GM10248 (cell line): Measurements from ENCODE around the gene ILKAP.

ENCODE experiments used
- CTCF ChIA-PET: fragments of 300-600 bp; sonication (Branson Sonifier 250); formaldehyde crosslinking; extraction: SDS; loops from one replicate; lab custom pipeline; 2021; ENCODE audit warnings: antibody characterized with exemption; lab: Yijun Ruan, JAX
- POLR2A ChIA-PET: fragments of 350-650 bp; sonication (Branson Sonifier 250); formaldehyde crosslinking; extraction: SDS; loops from one replicate; lab custom pipeline; 2020; ENCODE audit warnings: antibody characterized with exemption; lab: Yijun Ruan, JAX
- DNase-seq: peaks from one replicate; pipeline ENCODE4 v3.0.0; 2012; ENCODE audit errors: extremely low spot score
- TF ChIP-seq, protein P1 (sequence below): IDR thresholded peaks from 2 replicates; pipeline ENCODE4 v1.5.1; 2012; ENCODE audit warnings: mild to moderate bottlenecking, low read depth; ENCODE audit errors: extremely low read depth, missing control alignments, control extremely low read depth

ILKAP gene

DNA sequence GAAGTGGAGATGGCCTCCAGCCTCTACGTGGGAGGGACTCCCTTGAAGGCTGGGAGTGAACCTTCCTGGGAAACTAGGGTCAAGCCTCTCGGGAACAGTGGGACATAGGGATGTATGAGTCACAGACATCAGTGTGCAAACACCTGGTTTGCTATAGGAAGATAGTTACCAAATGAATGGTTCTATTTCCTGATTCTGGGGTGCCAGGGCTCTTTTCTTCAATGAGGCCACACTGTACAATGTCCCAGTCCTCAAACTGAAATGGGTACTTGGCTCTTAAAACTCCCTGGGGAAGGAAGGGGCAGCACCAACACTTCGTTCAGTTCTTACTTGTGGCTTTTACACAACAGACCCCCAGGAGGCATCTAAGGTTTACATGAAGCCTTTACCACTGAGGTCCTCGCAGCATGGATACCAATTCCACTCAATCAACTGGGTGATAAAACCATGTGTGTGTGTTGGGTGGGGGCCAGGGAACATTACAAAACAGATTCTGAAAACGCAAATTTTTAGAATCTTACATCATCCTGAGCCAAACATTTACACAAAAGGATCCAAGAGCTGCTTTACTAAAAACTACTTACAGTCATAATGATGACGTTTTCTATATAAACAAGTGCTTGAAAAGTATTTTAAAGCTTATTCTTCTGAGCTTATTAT lies 34.3 kb downstream of the ILKAP start:
- ChIA-PET CTCF (no interaction called here), POLR2A (no interaction called here)
- DNase-seq: no peak
- TF ChIP-seq, protein P1, sequence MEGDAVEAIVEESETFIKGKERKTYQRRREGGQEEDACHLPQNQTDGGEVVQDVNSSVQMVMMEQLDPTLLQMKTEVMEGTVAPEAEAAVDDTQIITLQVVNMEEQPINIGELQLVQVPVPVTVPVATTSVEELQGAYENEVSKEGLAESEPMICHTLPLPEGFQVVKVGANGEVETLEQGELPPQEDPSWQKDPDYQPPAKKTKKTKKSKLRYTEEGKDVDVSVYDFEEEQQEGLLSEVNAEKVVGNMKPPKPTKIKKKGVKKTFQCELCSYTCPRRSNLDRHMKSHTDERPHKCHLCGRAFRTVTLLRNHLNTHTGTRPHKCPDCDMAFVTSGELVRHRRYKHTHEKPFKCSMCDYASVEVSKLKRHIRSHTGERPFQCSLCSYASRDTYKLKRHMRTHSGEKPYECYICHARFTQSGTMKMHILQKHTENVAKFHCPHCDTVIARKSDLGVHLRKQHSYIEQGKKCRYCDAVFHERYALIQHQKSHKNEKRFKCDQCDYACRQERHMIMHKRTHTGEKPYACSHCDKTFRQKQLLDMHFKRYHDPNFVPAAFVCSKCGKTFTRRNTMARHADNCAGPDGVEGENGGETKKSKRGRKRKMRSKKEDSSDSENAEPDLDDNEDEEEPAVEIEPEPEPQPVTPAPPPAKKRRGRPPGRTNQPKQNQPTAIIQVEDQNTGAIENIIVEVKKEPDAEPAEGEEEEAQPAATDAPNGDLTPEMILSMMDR: no peak

DNA sequence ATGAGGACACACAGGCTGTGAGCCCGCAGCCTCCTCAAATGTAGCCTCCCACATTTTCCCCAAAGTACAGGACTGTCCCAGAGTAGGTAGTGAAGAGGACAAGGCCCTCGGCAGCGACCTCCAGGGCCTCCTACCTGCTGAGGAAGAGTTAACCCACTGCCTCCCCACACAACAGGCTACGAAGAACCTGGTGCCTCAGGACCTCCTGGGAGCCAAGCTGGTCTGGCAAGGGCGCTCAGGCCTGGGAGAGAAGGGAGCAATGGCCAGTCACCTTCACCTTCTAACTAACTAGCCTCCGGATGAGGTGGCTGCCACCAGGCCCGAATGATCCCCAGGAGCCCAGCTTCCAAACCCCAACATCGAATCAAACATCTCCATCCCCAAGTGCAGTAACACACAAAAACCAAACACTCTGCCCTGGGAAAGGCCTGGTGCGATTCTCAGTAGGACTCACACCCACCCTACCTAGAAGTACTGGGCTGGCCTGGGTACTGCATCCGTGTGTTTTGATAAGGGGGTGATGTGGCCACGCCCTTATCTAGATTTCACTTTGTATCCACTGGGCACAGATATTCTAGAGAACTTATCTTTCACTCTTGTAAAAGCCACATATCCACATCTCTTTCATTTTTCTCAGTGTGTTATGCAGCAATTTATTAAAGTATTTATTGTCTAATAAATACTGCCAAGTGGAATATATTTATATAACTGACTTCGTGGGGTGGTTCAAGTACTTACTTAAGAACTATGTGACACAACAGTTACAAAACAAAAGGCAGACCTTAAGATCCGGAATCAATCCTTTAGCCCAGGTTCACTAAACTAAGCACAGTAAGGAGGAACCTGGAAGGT lies 35.1 kb downstream of the ILKAP start:
- POLR2A ChIA-PET: no interaction called here
- CTCF ChIA-PET: interaction anchor here (1.3 kb wide), 1 partner anchor 29 kb away, joined by 4 read pairs; no protein-coding TSS in a partner anchor
- peak; percentile 15 for DNase-seq
- TF ChIP-seq, protein P1: no peak

DNA sequence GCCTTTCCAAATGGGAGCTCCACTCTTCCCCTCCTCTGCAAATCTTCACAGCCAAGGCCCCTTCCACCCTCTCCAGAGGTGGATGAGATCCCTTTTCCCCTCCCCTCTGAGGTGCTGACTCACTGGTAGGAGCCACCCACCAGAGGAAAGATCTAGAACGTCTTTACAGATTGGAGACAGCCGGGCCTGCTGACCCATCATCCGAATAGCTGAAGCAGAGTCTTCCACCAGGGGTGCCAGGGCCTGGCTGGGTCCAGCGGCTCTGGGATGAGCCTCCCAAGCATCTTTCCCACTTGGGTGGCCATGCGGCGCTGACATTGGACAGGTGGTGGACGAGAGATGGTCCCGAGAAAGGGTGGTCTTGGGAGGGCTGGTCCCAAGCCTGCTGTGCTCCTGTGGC lies 35.7 kb downstream of the ILKAP start:
- no peak for DNase-seq
- CTCF ChIA-PET: interaction anchor here (1.3 kb wide), 1 partner anchor 29 kb away, joined by 4 read pairs; no protein-coding TSS in a partner anchor
- TF ChIP-seq, protein P1: no peak
- POLR2A ChIA-PET: no interaction called here

DNA sequence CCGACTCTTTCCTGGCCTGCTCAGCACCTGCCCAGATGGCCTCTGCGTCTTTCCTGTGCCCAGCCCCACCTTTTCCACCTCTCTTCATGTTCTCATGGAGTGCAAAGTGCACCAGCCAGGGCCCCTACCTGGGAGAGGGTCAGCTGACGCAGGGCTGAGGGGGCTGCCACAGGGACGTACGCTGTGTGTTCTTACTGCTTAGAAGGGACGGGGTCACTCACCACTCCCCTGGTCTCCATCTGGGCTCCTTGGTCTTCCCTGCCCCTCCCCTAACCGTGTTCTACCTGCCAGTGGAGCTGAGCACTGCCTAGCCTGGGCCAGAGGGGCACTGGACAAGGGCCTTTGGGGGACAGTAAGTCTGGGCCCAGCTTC lies 36.2 kb downstream of the ILKAP start:
- ChIA-PET POLR2A (no interaction called here), CTCF (interaction anchor here (1.3 kb wide), 1 partner anchor 28 kb away, joined by 4 read pairs; no protein-coding TSS in a partner anchor)
- DNase-seq: no peak
- TF ChIP-seq, protein P1: no peak

DNA sequence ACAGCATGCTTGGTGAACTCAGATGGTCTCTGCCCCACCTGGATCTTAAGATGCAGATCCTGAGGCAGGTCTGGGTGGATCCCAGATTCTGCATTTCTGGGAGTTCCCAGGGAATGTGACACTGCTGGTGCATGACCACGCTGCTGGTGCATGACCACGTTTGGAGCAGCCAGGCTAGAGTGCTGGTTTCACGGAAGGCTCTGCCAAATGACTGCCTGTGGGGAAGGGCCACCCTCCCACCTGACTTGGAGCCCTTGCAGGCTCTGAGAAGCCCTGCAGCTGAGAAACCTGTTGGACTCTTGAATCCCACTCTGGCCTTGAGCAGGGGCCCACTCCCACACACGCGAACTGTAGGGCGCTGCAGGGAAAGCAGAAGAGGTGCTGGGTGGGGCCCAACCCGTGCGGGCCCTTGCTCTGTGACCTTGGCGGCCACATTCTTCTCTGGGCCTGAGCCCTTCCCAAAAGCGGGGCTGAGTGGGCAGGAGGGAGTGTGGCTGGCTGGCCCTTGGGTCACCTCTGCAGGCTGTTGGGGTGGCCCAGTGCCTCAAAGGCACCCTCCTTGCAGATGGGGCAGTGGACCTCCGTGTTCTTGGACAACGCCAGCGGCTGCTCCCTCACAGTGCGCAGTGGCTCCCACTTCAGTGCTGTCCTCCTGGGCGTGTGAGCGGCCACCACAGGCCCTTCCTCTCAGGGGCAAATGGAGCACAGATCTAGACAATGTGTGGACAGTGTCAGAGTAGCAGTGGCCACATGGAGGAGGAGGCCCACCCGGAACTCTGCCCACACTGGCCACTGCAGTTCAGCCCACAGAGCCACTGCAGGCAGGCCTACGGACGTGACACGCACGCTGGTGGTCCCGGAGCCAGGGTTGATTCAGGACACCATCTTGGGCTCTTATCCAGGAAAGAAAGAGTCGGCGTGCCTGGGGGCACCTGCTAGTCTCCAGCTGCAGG lies 36.8 kb downstream of the ILKAP start:
- no peak for DNase-seq
- POLR2A ChIA-PET: no interaction called here
- TF ChIP-seq, protein P1: no peak
- CTCF ChIA-PET: no interaction called here
